NCI-H187 (cell line): Measurements from ENCODE around the gene TEX29.

Experiments used
- DNase-seq, 2 experiments: peaks; one replicate each; lab custom pipeline; 2025; lab: John Stamatoyannopoulos, UW

TEX29 gene

DNA sequence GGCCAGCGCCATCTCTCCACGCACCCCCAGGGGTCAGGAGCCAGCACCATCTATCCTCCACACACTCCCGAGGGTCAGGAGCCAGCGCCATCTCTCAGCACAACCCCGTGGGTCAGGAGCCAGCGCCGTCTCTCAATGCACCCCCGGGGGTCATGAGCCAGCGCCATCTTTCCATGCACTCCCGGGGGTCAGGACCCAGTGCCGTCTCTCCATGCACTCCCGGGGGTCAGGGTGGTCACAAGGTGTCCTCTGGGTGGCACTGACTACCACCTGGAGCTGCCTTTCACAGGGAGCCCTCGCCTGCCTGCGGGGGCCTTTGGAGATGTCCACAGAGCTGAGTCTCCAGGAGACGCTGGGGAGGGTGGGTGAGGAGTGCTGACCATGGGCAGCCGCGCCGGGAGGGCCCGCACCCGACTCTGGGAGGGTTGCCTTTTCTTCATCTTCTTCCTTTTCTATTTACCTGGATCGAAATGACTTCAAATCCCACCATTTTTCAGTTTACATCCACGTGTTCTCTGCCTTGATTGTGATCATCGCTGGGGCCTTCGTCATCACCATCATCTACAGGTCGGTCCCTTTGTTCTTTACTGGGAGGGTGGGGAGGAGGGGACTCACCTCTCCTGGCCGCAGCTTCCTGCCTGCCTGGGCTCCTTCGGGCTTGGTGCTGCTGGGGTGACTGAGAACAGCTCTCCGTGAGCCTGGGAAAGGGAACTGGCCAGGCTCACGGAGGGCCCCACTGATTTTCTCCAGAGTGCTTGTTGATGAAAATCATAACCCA lies 19.1 kb downstream of the TEX29 start:
- no peak for DNase-seq

DNA sequence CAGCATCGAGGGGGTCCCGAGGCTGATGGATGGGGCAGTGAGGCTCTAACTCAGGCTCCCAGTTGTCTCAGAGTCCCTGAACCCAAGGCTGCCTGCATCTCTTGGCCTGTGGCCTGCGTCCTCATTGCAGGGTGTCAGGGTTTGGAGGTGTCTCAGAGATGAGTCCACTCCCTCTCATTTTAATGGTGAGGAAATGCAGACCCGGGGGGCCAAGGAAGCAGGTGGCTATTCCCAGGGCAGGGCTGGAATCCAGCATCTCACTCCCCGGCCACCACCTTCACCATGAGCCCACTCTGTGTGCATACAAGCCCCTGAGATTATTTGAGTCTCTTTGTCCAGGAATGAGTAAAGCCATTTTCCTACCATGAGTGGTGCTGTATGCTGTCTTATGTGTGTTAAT lies 21.4 kb downstream of the TEX29 start:
- no peak for DNase-seq

GRCh38 chr13:111342721-111343120 lies 22.3 kb downstream of the TEX29 start:
- no peak for DNase-seq

- DNase-seq = no peak
Observed at GRCh38 chr13:111343186-111343805, 22.9 kb downstream of the TEX29 start.

DNA sequence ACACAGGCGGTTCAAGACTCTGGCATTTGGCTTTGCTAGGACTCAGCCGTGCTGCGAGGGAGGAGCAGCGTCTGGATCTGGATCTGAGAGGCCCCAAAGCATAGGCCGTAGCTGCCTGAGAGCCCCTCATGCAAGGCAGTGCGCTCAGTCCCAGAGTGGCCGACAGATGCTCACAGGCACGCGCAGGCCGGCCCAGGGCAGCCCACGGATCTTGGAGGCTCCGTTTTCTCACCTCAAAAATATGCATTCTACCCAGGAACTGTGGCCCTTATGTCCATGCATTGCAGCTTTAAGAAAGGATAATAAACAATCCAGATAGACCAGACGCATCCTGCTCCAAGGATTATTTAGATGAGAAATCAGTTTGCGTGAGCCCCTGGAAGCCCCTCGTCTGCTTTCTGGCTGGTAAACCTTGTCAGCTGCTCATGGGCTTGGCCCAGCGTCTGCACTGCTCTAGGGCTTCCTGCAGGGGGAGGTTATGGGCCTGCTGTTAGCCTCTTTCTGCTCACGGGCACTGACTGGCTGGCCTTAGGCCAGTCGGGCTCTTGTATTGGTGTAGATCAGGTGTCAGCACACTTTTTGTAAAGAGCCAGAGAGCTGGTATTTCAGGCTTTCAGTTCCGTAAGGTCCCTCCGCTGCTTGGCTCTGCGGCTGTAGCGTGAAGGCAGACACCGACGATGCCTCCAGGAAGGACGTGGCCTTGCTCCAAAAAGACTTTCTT lies 24.2 kb downstream of the TEX29 start:
- peak in 1 of 2 experiments; percentile 16 for DNase-seq

GRCh38 chr13:111345682-111346081 lies 25.2 kb downstream of the TEX29 start:
- DNase-seq = no peak

- no peak for DNase-seq
Observed at GRCh38 chr13:111346101-111346680, 25.7 kb downstream of the TEX29 start.

DNA sequence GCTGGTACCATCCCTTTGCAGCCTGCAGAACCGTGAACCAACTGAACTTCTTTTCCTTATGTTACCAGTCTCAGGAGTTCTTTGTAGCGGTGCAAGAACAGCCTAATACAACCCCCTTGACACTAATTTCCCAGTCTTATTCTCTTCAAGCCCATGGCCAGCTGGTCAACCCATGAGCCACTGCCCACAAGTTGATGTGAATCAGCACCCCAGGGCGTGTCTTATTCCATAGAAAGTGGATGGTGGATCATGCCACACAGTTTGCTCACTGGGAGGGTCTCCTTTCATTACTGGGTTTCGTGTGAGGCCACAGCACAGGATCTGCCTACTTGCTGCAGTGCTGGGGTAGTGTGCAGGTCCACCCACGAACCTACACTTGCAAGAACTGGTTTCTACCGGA lies 27.0 kb downstream of the TEX29 start:
- DNase-seq = no peak

DNA sequence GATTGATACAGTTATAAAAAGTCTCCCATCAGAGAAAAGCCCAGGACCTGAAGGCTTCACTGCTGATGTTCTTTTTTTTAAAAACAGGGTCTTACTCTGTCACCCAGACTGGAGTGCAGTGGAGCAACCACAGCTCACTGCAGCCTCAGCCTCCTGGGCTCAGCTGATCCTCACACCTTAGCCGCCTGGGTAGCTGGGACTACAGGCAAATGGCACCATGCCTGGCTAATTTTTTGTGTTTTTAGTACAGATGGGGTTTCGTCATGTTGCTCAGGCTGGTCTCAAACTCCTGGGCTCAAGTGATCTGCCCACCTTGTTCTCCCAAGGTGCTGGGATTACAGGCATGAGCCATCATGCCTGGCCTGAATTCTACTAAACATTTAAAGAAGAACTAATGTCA lies 33.1 kb downstream of the TEX29 start:
- DNase-seq = no peak

- no peak for DNase-seq
Observed at GRCh38 chr13:111354789-111355188, 34.3 kb downstream of the TEX29 start.

GRCh38 chr13:111356795-111357194 lies 36.4 kb downstream of the TEX29 start:
- DNase-seq = no peak

- no peak for DNase-seq
Observed at GRCh38 chr13:111359237-111359915, 38.9 kb downstream of the TEX29 start.

DNA sequence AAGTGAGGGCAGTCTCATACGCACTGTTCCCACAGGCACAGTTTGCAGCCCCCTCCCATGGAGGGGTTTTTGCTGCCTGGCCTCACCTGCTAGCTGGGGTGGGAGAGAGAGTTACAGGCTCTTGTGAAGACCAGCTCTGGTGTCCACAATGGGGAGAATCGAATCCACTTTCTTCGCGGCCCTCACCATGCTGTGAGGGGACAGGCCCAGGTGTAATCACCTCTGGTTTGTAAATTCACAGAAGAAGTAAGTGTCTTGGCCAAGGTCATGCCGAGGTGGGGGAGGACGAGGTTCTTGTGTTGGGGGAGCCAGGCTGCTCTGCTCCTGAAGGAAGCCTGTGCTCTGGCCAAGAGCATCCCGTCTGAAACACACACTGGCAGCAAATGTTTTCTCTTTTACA lies 39.5 kb downstream of the TEX29 start:
- no peak for DNase-seq

DNA sequence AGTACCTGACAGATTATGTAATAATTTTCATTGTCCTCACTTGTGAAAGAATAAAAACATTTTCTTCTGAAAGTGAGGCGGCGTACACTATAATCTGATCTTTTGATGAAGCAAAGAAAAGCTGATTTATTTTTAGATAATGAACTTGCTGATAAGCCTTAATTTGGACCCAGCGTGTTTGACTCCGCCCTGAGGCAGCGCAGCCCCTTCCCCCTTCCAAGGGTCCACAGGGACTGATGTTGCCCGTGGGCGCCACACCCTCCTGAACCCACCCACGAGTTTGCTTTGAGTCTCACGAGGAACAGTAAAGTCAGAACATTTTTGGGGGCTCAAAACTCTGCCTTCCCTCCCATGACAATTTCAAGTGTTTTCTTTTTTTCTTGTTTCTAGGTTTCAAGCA lies 40.0 kb downstream of the TEX29 start:
- no peak for DNase-seq

- no peak for DNase-seq
Observed at GRCh38 chr13:111361046-111361872, 40.8 kb downstream of the TEX29 start.

- no peak for DNase-seq
Observed at GRCh38 chr13:111361873-111362648, 41.6 kb downstream of the TEX29 start.

DNA sequence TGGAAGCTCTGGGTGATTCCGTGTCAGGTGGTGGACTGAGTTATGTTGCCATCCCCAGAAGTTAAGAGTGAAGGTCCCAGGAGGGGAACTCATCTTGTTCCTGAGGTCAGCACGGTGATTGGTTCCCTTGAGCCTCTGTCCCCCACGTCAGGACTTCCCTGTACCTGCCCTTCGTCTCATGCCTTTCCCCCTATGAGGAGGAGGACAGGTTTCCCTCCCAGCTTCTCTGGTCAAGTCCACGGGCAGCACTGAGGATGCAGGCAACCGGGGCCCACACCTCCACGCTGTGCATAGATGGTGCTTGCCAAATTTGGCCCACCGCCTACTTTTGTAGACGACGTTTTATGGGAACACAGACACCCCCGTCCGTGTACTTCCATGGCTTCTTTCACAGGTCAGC lies 42.7 kb downstream of the TEX29 start:
- no peak for DNase-seq

GRCh38 chr13:111363591-111363990 lies 43.1 kb downstream of the TEX29 start:
- DNase-seq = no peak

DNA sequence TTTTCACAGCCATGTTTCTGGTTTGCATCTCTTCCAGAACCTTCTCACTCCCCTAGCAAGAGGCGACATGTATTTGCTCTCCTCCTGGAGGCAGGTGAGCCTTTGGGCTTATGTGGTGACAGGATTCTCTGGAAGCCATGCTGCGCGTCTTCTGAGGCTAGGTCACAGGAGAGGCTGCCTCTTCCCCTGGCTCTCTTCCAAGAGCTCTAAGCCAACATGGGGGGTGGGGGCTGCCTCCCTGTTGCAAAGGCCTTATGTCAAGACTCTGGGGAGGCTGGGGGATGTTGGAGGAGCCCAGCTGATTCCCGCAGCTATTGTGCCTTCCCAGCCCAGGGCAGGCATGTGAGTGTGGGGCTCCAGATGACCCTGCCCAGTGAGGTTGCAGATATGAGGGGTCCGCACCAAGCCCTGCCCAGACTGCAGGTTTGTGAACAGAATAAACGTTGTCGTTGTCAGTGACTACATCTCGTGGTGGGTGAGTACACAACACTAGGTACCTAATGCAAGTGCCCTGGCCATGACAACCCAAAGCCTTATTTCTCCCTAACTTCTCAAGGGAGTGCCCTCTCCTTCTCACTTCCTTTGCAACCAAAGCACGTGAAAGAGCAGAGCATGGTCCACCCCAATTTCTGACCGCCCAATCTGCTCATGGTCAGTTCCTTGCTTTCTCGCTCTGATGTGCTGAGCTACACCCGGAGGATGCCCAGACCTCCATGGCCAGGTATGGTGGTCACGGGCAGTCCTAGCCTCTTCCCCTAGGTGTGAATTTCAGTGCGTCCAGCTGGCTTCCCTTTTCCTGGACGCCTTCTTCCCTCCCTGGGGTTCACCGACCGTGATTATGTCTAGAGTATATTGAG lies 44.9 kb downstream of the TEX29 start:
- DNase-seq = no peak

DNA sequence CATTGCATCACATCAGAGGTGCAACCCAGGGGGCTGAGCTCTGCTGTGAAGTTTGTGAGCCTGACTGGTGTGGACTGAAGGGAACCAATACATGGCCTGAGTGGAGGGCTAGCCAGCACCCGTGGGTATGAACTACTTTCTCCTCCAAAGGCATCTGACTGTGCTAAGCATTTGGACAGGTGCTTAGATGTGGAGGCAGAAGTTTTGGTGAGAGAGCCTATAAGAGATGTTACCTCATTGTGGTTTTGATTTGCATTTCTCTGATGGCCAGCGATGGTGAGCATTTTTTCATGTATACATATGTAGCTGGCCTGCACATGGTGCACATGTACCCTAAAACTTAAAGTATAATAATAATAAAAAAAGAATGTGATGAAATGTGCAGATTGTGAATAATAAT lies 46.9 kb downstream of the TEX29 start:
- DNase-seq = no peak
